Left kidney (tissue), 2 donors: ENCODE results near the gene ANKUB1. TPM values are rescaled to one million over a fixed set of nuclear protein-coding genes. Genes with fewer than 3 reads are reported as not detected.

Experiments used
- DNase-seq: peaks from one replicate; pipeline ENCODE4 v3.0.0-alpha.2; 2013
- polyA plus RNA-seq: library from polyadenylated mRNA; unstranded; fragments of 120-200 nt; gene quantifications from one replicate; pipeline ENCODE4 v1.2.1, GENCODE V29; 2013; ENCODE audit not compliant: insufficient read length

The ANKUB1 gene
- polyA plus RNA-seq, 1 donor = 0.52 TPM

DNA sequence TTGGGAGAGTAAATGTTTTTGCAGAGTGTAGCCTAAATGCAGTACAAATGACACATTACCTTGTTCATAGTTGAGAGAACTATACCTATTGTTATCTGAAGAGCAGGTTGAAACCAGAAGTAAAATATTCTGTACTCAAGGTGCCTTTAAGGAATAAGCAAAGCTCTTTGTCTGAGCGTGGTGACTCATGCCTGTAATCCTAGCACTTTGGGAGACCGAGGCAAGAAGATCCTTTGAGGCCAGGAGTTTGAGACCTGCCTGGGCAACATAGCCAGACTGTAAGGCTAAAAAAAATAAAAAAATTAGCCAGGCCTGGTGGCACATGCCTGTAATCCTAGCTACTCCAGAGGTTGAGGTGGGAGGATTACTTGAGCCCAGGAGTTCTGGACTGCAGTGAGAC lies 18.5 kb upstream of the ANKUB1 start:
- DNase-seq = no peak

DNA sequence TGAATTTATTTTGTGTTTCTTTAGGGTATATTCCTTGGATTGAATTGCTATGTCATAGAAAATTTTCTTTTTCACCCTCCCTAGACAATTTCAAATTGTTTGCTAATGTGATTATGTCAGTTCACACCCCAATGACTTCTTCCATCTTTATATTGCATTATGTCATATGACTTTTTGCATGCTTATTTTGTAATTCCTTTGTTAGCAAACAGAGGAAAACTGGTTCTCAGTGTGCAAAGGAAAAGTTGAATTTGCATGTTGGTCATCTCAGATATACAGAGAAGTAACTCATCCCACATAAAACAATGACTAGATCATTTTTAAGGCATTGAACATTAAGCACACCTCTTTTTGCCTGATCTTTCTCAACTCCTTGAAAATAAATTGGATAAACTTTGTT lies 17.3 kb upstream of the ANKUB1 start:
- no peak for DNase-seq

- DNase-seq = peak; percentile 61
These were observed 16.0 kb upstream of the ANKUB1 start for GRCh38 chr3:149808209-149808829.

- no peak for DNase-seq
These were observed 13.9 kb upstream of the ANKUB1 start for GRCh38 chr3:149806171-149806778.

GRCh38 chr3:149801639-149802038 lies 9.3 kb upstream of the ANKUB1 start:
- DNase-seq = no peak

GRCh38 chr3:149801195-149801594 lies 8.8 kb upstream of the ANKUB1 start:
- no peak for DNase-seq

DNA sequence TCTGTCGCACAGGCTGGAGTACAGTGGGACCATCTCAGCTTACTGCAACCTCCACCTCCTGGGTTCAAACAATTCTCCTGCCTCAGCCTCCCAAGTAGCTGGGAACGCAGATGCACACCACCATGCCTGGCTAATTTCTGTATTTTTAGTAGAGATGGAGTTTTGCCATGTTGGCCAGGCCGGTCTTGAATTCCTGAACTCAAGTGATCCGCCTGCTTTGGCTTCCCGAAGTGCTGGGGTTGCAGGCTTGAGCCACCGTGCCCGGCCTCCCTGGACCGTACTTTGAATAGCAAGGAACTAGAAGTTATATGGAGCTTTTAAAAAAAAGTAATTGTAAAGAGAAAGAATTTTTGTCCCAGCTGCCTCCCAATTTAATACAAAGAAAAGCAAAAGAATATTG lies 8.3 kb upstream of the ANKUB1 start:
- DNase-seq = no peak

GRCh38 chr3:149796026-149796425 lies 3.7 kb upstream of the ANKUB1 start:
- no peak for DNase-seq

DNA sequence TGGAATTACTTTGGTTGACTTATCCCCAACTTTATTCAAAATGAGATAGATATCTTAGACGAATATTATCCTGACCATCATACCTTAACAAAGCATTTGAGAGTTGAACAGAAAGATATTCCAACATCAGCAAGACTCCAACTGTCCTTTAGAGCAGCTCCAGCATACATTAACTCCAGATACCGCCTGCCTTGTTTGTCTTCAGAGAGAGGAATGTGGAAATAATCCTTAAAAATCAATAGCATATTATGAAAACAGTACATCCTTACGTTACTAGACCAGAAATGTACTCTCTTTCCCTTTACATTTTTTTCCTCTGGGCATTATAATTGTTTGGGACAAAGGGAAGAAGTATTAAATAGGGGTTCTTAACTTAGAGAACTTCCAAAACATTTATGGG lies 1.7 kb downstream of the ANKUB1 start:
- DNase-seq = no peak

- no peak for DNase-seq
These were observed 2.1 kb downstream of the ANKUB1 start for GRCh38 chr3:149790268-149790667.

DNA sequence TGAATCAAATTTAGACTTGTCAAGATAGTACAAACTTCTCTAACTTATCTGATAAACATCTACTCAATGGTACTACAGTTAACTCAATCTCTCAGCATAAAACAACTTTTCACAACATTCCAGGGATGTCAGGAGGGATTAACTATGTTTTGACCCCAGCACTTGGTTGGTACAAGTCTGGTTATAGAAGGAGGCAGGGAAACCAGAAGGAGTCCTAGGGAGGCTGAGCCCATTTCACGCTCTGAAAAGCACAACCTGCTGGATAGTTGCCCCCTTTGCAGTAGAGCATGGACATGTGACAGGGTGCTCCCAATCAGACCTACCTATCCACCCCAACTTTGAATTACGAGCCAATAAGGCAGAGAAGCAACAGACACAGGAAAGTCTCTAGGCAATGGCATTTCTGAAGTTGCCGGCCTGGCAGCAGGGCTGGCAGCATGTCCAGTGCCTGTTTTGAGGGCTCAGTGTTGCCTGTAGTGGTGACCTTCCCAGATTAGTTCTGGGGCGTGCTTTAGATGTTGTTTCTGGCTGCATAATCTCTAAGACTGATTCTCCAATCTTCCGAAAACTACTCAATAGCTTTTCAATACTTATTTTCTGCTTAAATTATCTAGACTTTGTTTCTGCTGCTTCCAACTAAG lies 8.2 kb downstream of the ANKUB1 start:
- DNase-seq = no peak

- no peak for DNase-seq
These were observed 8.8 kb downstream of the ANKUB1 start for GRCh38 chr3:149783576-149783975.

DNA sequence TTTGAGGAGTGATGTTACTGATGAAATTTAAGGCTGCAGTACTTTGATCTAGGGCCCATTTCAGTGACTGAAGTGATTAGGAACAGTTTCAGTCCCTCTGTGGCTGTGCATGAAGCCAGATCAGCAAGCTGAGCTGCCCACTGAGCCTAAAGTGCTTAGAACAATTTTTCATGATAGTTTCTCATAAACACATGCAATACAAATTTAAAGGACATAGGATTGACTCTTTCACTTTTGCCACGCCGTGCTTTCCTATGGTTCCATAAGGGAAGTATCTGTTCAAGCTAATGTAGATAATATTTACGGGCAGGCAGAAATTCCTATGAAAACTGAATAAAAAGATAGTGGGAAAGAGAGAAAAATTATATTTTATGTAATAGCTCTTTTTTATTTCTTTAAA lies 10.6 kb downstream of the ANKUB1 start:
- DNase-seq = no peak

DNA sequence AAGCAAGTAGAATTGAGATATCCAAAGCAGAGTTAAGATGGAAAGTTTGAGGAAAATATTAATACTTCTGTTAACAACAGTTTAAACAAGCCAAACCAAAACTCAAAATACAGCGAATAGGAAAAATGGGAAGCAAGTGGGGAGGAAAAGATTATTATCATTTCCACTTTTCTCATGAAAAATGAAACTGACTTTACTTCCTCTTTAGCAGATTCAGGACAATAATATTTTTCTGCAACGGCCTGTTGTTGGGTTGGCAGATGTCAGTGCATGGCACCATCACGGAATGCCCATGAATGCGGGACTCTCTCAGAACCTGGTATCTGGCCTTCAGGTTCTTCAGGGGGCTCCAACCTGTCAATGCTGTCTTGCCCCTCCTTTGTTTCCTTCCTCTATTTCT lies 11.1 kb downstream of the ANKUB1 start:
- DNase-seq = no peak

- no peak for DNase-seq
These were observed 14.7 kb downstream of the ANKUB1 start for GRCh38 chr3:149777414-149778214.

GRCh38 chr3:149776170-149776569 lies 16.2 kb downstream of the ANKUB1 start:
- no peak for DNase-seq

GRCh38 chr3:149772861-149773260 lies 19.5 kb downstream of the ANKUB1 start:
- no peak for DNase-seq

DNA sequence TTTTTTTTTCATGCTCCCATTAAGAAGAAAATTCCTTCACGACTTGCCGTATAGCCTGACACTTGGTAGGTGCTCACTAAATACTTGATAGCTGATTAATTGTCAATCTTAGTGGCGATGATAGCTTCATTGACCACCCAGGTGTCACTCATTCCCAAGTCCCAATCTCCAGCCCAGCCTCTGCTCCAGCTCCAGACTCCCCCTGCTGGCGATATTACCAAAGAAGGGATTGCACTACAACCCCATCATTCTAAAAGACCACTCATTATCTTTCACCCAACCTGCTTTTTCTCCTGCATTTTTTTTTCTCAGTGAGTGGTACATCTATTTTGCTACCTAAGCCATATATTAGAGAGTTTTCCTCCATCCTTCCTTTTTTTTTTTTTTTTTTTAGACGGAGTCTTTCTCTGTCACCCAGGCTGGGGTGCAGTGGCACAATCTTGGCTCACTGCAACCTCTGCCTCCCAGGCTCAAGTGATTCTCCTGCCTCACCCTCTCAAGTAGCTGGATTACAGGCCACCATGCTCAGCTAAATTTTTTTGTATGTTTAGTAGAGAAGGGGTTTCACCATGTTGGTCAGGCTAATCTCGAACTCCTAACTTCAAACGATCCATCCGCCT lies 20.6 kb downstream of the ANKUB1 start:
- DNase-seq = peak; percentile 35

GRCh38 chr3:149770246-149770645 lies 22.1 kb downstream of the ANKUB1 start:
- DNase-seq = no peak

DNA sequence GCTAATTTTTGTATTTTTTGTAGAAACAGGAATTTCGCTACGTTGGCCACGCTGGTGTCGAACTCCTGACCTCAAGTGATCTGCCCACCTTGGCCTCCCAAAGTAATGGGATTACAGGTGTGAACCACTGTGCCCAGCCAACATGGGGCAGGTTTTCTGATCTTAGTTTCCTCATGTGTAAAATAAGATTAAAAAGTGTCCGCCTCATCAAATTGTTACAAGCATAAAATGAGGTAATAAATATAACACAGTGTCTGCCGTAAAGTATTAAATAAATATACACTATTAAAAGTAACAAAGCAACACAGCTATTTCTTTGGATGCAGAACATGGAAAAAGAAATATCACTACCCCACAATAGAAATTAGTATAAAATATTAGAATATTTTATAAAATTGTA lies 23.6 kb downstream of the ANKUB1 start:
- DNase-seq = no peak

- DNase-seq = no peak
These were observed 24.6 kb downstream of the ANKUB1 start for GRCh38 chr3:149767720-149768119.

GRCh38 chr3:149765762-149766334 lies 26.5 kb downstream of the ANKUB1 start:
- no peak for DNase-seq
